Breast epithelium (tissue), 3 donors: Measurements from ENCODE around the gene FIGNL1.

ENCODE experiments used
- CTCF ChIP-seq, 3 donors: fragments of 450-650 bp; IDR thresholded peaks; one replicate each; pipeline ENCODE4 v1.5.1; 2016 to 2017; ENCODE audit warnings: antibody characterized with exemption in 3 of 3, mild to moderate bottlenecking in 3 of 3, moderate library complexity in 3 of 3
- POLR2A ChIP-seq: fragments of 450-650 bp; IDR thresholded peaks from one replicate; pipeline ENCODE4 v1.6.1; 2016; ENCODE audit warnings: antibody characterized with exemption, mild to moderate bottlenecking, moderate library complexity
- POLR2AphosphoS5 ChIP-seq, 3 donors: sonication (generic); formaldehyde crosslinking; IDR thresholded peaks; one replicate each; pipeline ENCODE4 v1.6.1; 2017; ENCODE audit warnings: antibody characterized with exemption in 3 of 3

GRCh38 chr7:50461695-50462094, 11.5 kb upstream of the FIGNL1 start:
- TF ChIP-seq CTCF (IDR thresholded peaks at IDR 0.05) (no peak), POLR2A (no peak), POLR2AphosphoS5 (IDR thresholded peaks at IDR 0.05) (no peak)
